ENCODE results near the gene TRPC5OS.

TRPC5OS gene

GRCh38 chrX:111917591-111917990 lies 41.6 kb downstream of the TRPC5OS start:
- H3K4me3 ChIP-seq (ENCODE audit: control insufficient read depth, low read depth, low read length): no peak overlapping the region
- no peak for DNase-seq (ENCODE audit: low read depth)
- TF ChIP-seq CTCF (conservative IDR thresholded peaks at IDR 0.05; ENCODE audit: control insufficient read depth, insufficient read depth, low read depth, low read length): no peak

GRCh38 chrX:111928456-111928855 lies 52.5 kb downstream of the TRPC5OS start:
- no peak for TF ChIP-seq CTCF (conservative IDR thresholded peaks at IDR 0.05; ENCODE audit: control insufficient read depth, insufficient read depth, low read depth, low read length)
- no peak overlapping the region for H3K4me3 ChIP-seq (ENCODE audit: control insufficient read depth, low read depth, low read length)
- no peak for DNase-seq (ENCODE audit: low read depth)

Measured in fibroblast of mammary gland (primary cell).